B cell (primary cell): ENCODE results near the gene LSM6.

Experiments
- CTCF ChIP-seq: fragments of 200-600 bp; IDR thresholded peaks from one replicate; pipeline ENCODE4 v1.8.0; 2022; ENCODE audit warnings: antibody characterized with exemption, mild to moderate bottlenecking
- EZH2 ChIP-seq: IDR thresholded peaks from 2 replicates; pipeline ENCODE4 v1.6.1; 2012; ENCODE audit warnings: borderline replicate concordance, low read depth, mild to moderate bottlenecking, moderate library complexity, low read length; ENCODE audit not compliant: insufficient read depth, poor library complexity, severe bottlenecking

DNA sequence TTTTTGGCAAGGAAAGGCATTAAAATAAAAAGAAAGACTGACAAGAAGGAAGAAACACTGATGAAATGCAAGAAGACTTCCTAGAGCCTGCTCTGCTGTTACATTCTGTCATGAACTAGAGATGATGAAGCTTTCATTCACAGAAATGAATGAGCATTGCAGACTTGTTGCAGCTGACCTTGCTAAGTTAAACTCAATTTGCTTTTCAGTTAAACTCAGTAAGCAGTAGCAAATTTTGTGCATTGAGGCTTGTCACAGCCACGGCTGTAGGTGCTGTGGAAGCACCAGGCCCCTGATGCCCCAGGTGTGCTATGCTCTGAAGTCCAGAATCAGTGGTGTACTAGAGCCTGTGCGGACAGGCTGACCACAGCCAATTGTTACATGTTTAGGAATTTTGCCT, 39.6 kb upstream of the LSM6 start:
- TF ChIP-seq CTCF (no peak), EZH2 (no peak)
